Skeletal muscle satellite cell (primary cell): ENCODE data around the gene SCARB1.

Experiments used
- H3K27me3 ChIP-seq: 2 replicates; pipeline ENCODE4 v1.7.0; 2013; ENCODE audit warnings: low read length; ENCODE audit not compliant: control insufficient read depth, insufficient read depth
- H3K36me3 ChIP-seq: 2 replicates; pipeline ENCODE4 v1.7.0; 2013; ENCODE audit warnings: mild to moderate bottlenecking, control low read depth, low read length; ENCODE audit not compliant: insufficient read depth
- H3K4me1 ChIP-seq: 2 replicates; pipeline ENCODE4 v1.7.0; 2013; ENCODE audit warnings: low read length; ENCODE audit not compliant: control insufficient read depth, insufficient read depth
- H3K4me2 ChIP-seq: 2 replicates; pipeline ENCODE4 v1.7.0; 2013; ENCODE audit warnings: mild to moderate bottlenecking, low read length
- H3K4me3 ChIP-seq: 2 replicates; pipeline ENCODE4 v1.7.0; 2013; ENCODE audit warnings: low read length
- H3K9ac ChIP-seq: 2 replicates; pipeline ENCODE4 v1.7.0; 2013; ENCODE audit warnings: mild to moderate bottlenecking, low read depth, low read length, moderate library complexity
- H3K9me3 ChIP-seq: replicated peaks from 2 replicates; pipeline ENCODE4 v1.7.0; 2013; ENCODE audit warnings: mild to moderate bottlenecking, control low read depth, low read length

Gene SCARB1

DNA sequence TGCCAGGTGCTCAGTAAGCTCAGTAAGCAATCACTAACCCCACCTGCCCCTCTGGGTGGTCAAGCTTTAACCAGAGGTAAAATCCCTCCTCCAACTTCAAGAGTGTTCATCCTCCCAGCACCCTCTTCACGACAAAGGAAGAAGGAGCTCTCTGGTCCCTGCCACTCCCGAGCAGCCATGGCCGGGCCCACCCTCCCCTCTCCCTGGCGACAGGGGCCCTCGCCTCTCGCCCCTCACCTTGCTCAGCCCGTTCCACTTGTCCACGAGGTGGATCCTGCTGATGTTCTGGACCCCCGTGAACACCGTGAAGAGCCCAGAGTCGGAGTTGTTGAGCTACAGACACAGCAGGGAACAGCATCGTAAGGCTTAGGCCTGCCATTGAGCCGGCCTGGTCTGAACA, 52.0 kb downstream of the SCARB1 start:
- Histone ChIP-seq H3K9ac (no peak overlapping the region), H3K4me2 (no peak overlapping the region), H3K4me1 (peaks cover 3% of the 10 kb centered on the region), H3K4me3 (no peak overlapping the region), H3K36me3 (no peaks in the 10 kb centered on the region), H3K9me3 (no peaks in the 10 kb centered on the region), H3K27me3 (no peaks in the 10 kb centered on the region)

GRCh38 chr12:124809878-124810277, 53.8 kb downstream of the SCARB1 start:
- Histone ChIP-seq H3K4me2 (no peak overlapping the region), H3K36me3 (no peaks in the 10 kb centered on the region), H3K9ac (no peak overlapping the region), H3K4me1 (peaks cover 3% of the 10 kb centered on the region), H3K9me3 (no peaks in the 10 kb centered on the region), H3K27me3 (no peaks in the 10 kb centered on the region), H3K4me3 (no peak overlapping the region)

DNA sequence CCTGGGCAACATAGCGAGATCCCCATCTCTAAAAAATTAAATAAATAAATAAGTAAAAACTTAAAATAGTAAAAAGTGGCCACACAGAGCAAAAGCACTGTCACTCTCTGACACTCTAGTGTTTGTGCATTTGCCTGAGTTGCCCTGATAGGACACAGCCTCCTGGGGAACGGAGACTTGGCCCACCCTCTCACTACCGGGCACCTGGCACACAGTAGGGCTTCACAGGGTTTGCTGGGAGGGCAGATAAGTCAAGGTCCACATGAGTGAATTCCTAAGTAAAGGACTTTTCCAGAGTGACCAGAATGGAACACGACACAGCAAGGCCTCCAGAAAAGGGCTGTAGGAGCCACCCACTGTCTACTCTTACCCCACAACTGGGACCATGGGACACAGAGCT, 54.3 kb downstream of the SCARB1 start:
- peaks cover 3% of the 10 kb centered on the region for H3K4me1 ChIP-seq
- no peaks in the 10 kb centered on the region for H3K27me3 ChIP-seq
- H3K9me3 ChIP-seq, result no peaks in the 10 kb centered on the region
- H3K36me3 ChIP-seq, result no peaks in the 10 kb centered on the region
- H3K4me3 ChIP-seq, result no peak overlapping the region
- H3K9ac ChIP-seq, result no peak overlapping the region
- H3K4me2 ChIP-seq, result no peak overlapping the region

GRCh38 chr12:124808272-124808671, 55.4 kb downstream of the SCARB1 start:
- H3K4me3 ChIP-seq, result no peak overlapping the region
- H3K27me3 ChIP-seq, result no peaks in the 10 kb centered on the region
- peaks cover 3% of the 10 kb centered on the region for H3K4me1 ChIP-seq
- no peaks in the 10 kb centered on the region for H3K36me3 ChIP-seq
- H3K4me2 ChIP-seq, result no peak overlapping the region
- H3K9ac ChIP-seq, result no peak overlapping the region
- no peaks in the 10 kb centered on the region for H3K9me3 ChIP-seq

DNA sequence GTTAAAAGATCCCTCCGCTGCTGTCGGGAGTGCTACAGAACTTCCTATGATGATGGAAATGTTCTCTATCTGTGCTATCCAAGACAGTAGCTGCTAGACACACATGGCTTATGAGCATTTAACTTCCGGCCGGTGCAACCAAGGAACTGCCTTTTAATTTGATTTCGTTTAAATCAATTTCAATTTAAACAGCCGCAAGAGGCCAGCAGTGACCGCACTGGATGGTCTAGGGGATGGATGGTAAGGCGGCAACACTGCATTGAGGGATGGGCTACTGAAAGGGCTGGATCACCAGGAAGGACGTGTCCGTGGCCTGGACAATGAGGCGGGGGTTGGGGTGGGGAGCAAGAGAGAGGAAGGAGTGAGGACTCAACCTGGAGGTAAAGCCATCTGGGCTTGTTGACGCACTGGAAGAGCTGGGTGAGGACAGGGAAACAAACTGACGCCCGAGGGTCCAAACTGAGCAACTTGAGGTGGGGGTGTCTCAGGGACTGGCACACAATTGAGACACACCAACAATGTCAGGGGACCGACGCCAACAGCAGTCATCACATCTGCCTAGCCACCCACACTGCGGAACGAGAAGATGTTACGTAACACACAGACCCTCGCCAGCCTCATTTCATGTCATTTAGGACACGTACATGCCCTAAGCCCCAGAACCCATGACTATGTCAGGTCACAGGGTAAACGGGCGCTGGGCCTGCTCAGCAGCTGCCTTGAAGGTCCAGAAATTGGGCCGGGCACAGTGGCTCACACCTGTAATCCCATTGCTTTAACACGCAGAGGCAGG, 57.6 kb downstream of the SCARB1 start:
- Histone ChIP-seq H3K9me3 (no peaks in the 10 kb centered on the region), H3K4me1 (peaks cover 3% of the 10 kb centered on the region), H3K27me3 (no peaks in the 10 kb centered on the region), H3K36me3 (no peaks in the 10 kb centered on the region), H3K4me3 (no peak overlapping the region), H3K9ac (no peak overlapping the region), H3K4me2 (no peak overlapping the region)

- Histone ChIP-seq H3K9me3 (no peaks in the 10 kb centered on the region), H3K4me3 (no peak overlapping the region), H3K36me3 (no peaks in the 10 kb centered on the region), H3K9ac (no peak overlapping the region), H3K27me3 (no peaks in the 10 kb centered on the region), H3K4me1 (peaks cover 3% of the 10 kb centered on the region), H3K4me2 (no peak overlapping the region)
Observed at GRCh38 chr12:124805050-124805449, 58.6 kb downstream of the SCARB1 start.

DNA sequence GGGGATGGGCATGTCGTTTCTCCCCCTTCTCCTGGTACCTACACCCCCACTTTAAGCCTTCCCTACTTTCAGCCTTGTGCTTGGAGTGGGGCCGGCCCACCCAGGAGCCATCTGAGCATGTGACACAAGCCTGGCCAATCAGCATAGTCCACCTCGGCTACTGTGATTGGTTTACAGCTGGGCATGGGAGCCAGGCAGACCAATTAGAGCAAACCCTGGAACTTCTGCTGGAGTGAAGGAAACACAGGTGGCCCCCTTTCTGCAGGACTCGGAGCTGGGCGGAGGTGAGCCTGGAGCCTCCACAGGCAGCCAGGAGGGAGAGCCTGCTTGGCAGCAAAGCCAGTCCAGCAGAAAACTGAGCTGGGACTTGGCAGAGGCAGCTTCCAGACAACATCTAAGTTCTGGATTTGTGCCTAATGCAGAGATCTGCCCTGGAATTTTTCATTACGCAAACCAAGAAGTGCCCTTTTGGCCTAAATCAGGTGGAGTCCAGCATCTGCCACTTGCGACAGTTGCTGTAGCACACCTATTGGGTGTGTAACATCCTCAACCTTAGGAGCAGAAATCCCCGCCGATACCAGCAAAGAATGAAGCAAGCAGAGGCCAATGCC, 59.5 kb downstream of the SCARB1 start:
- H3K36me3 ChIP-seq, result no peaks in the 10 kb centered on the region
- H3K4me3 ChIP-seq, result no peak overlapping the region
- no peaks in the 10 kb centered on the region for H3K27me3 ChIP-seq
- no peak overlapping the region for H3K9ac ChIP-seq
- H3K4me1 ChIP-seq, result no peaks in the 10 kb centered on the region
- no peak overlapping the region for H3K4me2 ChIP-seq
- no peaks in the 10 kb centered on the region for H3K9me3 ChIP-seq

- Histone ChIP-seq H3K4me3 (no peak overlapping the region), H3K9me3 (no peaks in the 10 kb centered on the region), H3K4me1 (no peaks in the 10 kb centered on the region), H3K9ac (no peak overlapping the region), H3K36me3 (no peaks in the 10 kb centered on the region), H3K4me2 (no peak overlapping the region), H3K27me3 (no peaks in the 10 kb centered on the region)
Observed at GRCh38 chr12:124802361-124802760, 61.3 kb downstream of the SCARB1 start.

- Histone ChIP-seq H3K9me3 (no peaks in the 10 kb centered on the region), H3K9ac (no peak overlapping the region), H3K27me3 (no peaks in the 10 kb centered on the region), H3K4me2 (no peak overlapping the region), H3K4me3 (no peak overlapping the region), H3K36me3 (no peaks in the 10 kb centered on the region), H3K4me1 (no peaks in the 10 kb centered on the region)
Observed at GRCh38 chr12:124800506-124800905, 63.2 kb downstream of the SCARB1 start.

DNA sequence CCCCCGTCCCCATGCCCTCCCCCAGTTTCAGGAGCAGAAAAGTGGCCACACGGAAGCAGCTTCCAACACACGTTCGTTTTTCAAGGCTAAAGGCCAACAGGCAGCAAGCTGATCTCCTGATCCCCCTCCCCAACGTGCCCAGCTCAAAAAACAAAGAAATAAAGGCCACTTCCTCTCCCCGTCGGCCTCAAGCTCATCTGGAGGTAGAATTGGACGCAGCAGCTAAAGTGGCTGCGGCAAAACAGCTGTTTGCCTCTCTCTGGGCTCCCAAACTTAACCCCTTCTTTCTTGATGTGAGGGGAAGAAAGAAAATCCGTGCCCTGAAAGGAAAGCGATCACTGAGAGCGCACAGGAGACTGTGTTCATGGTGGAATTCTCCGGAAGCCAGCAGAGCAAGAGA, 66.3 kb downstream of the SCARB1 start:
- Histone ChIP-seq H3K4me1 (no peaks in the 10 kb centered on the region), H3K4me2 (no peak overlapping the region), H3K9ac (no peak overlapping the region), H3K4me3 (no peak overlapping the region), H3K27me3 (no peaks in the 10 kb centered on the region), H3K36me3 (no peaks in the 10 kb centered on the region), H3K9me3 (no peaks in the 10 kb centered on the region)

DNA sequence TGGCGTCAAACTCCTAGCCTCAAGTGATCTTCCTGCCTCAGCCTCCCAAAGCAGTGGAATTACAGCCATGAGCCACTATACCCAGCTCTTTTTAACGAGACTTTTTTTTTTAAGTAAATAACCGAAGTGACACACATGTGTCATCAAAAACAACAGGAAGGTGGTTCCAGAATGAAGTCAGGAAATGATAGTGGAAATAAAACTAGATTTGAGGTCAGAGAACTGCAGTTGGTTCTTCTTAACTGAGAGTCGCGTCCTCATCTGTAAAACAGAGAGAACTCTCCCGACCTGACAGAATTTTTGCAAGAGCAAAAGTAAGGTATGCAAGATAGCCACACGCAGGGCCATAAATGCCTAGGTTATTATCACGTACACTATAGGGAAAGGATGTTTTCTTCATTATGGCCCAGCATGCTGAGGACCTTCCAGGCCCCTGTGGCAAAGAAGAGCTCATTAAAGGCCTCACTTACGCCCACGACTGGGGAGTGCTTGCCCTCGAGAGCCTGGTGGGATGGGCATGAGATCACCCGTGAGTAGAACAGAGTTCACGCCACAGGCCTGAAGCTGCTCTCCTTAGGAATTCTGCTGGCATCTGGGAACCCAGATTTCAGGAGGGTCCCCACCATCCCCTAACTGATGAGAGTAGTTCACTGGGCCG, 67.2 kb downstream of the SCARB1 start:
- H3K9ac ChIP-seq, result no peak overlapping the region
- H3K4me3 ChIP-seq, result no peak overlapping the region
- no peaks in the 10 kb centered on the region for H3K4me1 ChIP-seq
- no peaks in the 10 kb centered on the region for H3K9me3 ChIP-seq
- H3K27me3 ChIP-seq, result no peaks in the 10 kb centered on the region
- no peaks in the 10 kb centered on the region for H3K36me3 ChIP-seq
- H3K4me2 ChIP-seq, result no peak overlapping the region
